IMR-90 (cell line): Measurements from ENCODE around the gene HMG20B. TPM values are rescaled to one million over a fixed set of nuclear protein-coding genes. Genes with fewer than 3 reads are reported as not detected.

Experiments used
- ATAC-seq: fragments of 200-7000 bp; cut with Tn5 transposase; 2 replicates; pipeline ENCODE4 v1.9.1; 2020; ENCODE audit warnings: low read depth, mild to moderate bottlenecking, moderate library complexity
- BruUV-seq: library from RNA; stranded (reverse); fragments of 400-500 nt; replicated peaks from 2 replicates; lab custom pipeline; 2021; lab: Mats Ljungman, UMichigan
- CTCF ChIA-PET: fragments of 300-600 bp; formaldehyde crosslinking; extraction: SDS; loops from one replicate; lab custom pipeline; 2021; ENCODE audit warnings: antibody characterized with exemption; lab: Yijun Ruan, JAX
- POLR2A ChIA-PET: fragments of 300-600 bp; sonication (Branson Sonifier 250); formaldehyde crosslinking; loops from one replicate; lab custom pipeline; 2022; ENCODE audit warnings: antibody characterized with exemption; ENCODE audit not compliant: unreplicated experiment; lab: Charles Lee
- DNase-seq: peaks from one replicate; pipeline ENCODE4 v3.0.0; 2013
- H2AFZ ChIP-seq: replicated peaks from 2 replicates; pipeline ENCODE3; 2013; ENCODE audit warnings: low read length, mild to moderate bottlenecking; ENCODE audit not compliant: poor library complexity
- H2AK5ac ChIP-seq: 2 replicates; pipeline ENCODE4 v1.6.1; 2013; ENCODE audit warnings: low read depth, low read length, inconsistent platforms
- H2AK9ac ChIP-seq: replicated peaks from 2 replicates; pipeline ENCODE3; 2013; ENCODE audit warnings: mild to moderate bottlenecking, low read depth, low read length, moderate library complexity; ENCODE audit not compliant: poor library complexity
- H2BK120ac ChIP-seq: 2 replicates; pipeline ENCODE4 v1.6.1; 2013; ENCODE audit warnings: low read depth, low read length, inconsistent platforms
- H2BK15ac ChIP-seq: 3 replicates; pipeline ENCODE4 v1.6.1; 2013; ENCODE audit warnings: low read depth, low read length, inconsistent platforms
- H2BK20ac ChIP-seq: 2 replicates; pipeline ENCODE4 v1.6.1; 2013; ENCODE audit warnings: low read depth, mild to moderate bottlenecking, inconsistent platforms, low read length, moderate library complexity
- H2BK5ac ChIP-seq: 2 replicates; pipeline ENCODE4 v1.6.1; 2013; ENCODE audit warnings: mild to moderate bottlenecking, low read depth, low read length, inconsistent platforms; ENCODE audit not compliant: poor library complexity, severe bottlenecking
- H3K14ac ChIP-seq: replicated peaks from 2 replicates; pipeline ENCODE4 v1.6.1; 2013; ENCODE audit warnings: low read depth, low read length, inconsistent platforms
- H3K18ac ChIP-seq: 2 replicates; pipeline ENCODE4 v1.6.1; 2013; ENCODE audit warnings: low read depth, low read length, control low read depth
- H3K23ac ChIP-seq: 2 replicates; pipeline ENCODE4 v1.6.1; 2013; ENCODE audit warnings: low read depth, low read length, inconsistent platforms
- H3K27ac ChIP-seq: 2 replicates; pipeline ENCODE4 v1.5.1; 2013; ENCODE audit warnings: mild to moderate bottlenecking, control low read depth, low read length; ENCODE audit not compliant: insufficient read depth
- H3K27me3 ChIP-seq: 2 replicates; pipeline ENCODE4 v1.6.1; 2013; ENCODE audit warnings: low read length; ENCODE audit not compliant: control insufficient read depth, insufficient read depth
- H3K36me3 ChIP-seq: 2 replicates; pipeline ENCODE4 v1.6.1; 2013; ENCODE audit warnings: low read length, mixed read lengths; ENCODE audit not compliant: control insufficient read depth, insufficient read depth
- H3K4ac ChIP-seq: 2 replicates; pipeline ENCODE4 v1.6.1; 2013; ENCODE audit warnings: low read depth, low read length, inconsistent platforms
- H3K4me1 ChIP-seq: 2 replicates; pipeline ENCODE4 v1.6.1; 2013; ENCODE audit warnings: low read length, mixed read lengths; ENCODE audit not compliant: control insufficient read depth, insufficient read depth
- H3K4me2 ChIP-seq: 2 replicates; pipeline ENCODE4 v1.6.1; 2013; ENCODE audit warnings: low read depth, mild to moderate bottlenecking, control low read depth, low read length, moderate library complexity
- H3K4me3 ChIP-seq: 2 replicates; pipeline ENCODE4 v1.5.1; 2013; ENCODE audit warnings: low read depth, mild to moderate bottlenecking, control low read depth, low read length, moderate library complexity; ENCODE audit not compliant: insufficient read depth
- H3K56ac ChIP-seq: 2 replicates; pipeline ENCODE4 v1.6.1; 2013; ENCODE audit warnings: low read length, inconsistent platforms; ENCODE audit not compliant: insufficient read depth; ENCODE audit errors: extremely low read depth
- H3K79me1 ChIP-seq, 2 experiments: 2 replicates each; pipeline ENCODE4 v1.6.1; 2013; ENCODE audit warnings: low read length in 2 of 2, inconsistent platforms in 1 of 2, low read depth in 1 of 2
- H3K9ac ChIP-seq: 2 replicates; pipeline ENCODE4 v1.6.1; 2013; ENCODE audit warnings: low read depth, low read length, control low read depth
- H3K9me1 ChIP-seq: 2 replicates; pipeline ENCODE4 v1.6.1; 2013; ENCODE audit warnings: low read length, inconsistent platforms; ENCODE audit not compliant: insufficient read depth
- H3K9me3 ChIP-seq: 2 replicates; pipeline ENCODE4 v1.6.1; 2013; ENCODE audit warnings: low read length; ENCODE audit not compliant: control insufficient read depth, insufficient read depth
- H4K20me1 ChIP-seq: 2 replicates; pipeline ENCODE4 v1.6.1; 2013; ENCODE audit warnings: low read length, inconsistent platforms; ENCODE audit not compliant: insufficient read depth
- H4K5ac ChIP-seq: 2 replicates; pipeline ENCODE4 v1.6.1; 2013; ENCODE audit warnings: mild to moderate bottlenecking, low read depth, low read length, control low read depth
- H4K8ac ChIP-seq, 2 experiments: 2 replicates each; pipeline ENCODE4 v1.6.1; 2013; ENCODE audit warnings: low read depth in 2 of 2, low read length in 2 of 2, control low read depth in 1 of 2, inconsistent platforms in 1 of 2
- H4K91ac ChIP-seq: 2 replicates; pipeline ENCODE4 v1.6.1; 2013; ENCODE audit warnings: low read depth, low read length, inconsistent platforms; ENCODE audit not compliant: insufficient read depth
- MAZ ChIP-seq: IDR thresholded peaks from 2 replicates; pipeline ENCODE4 v1.6.1; 2012; ENCODE audit warnings: low read depth, mild to moderate bottlenecking, low read length, improper control_type of control experiment, moderate library complexity, borderline replicate concordance
- RAD21 ChIP-seq: IDR thresholded peaks from 2 replicates; pipeline ENCODE4 v1.6.1; 2012; ENCODE audit warnings: low read length, improper control_type of control experiment
- SMC3 ChIP-seq: fragments of 150-350 bp; IDR thresholded peaks from 2 replicates; pipeline ENCODE4 v1.6.1; 2016; ENCODE audit warnings: low read depth, mild to moderate bottlenecking, antibody characterized with exemption, low read length, moderate library complexity
- WGBS, 2 experiments: methylation state at CpG; one replicate each; pipeline versions ENCODE4 v1.1.5 to v1.1.7; 2013; ENCODE audit warnings: missing lambda C conversion rate in 2 of 2; ENCODE audit not compliant: insufficient read length in 1 of 2; ENCODE audit errors: extremely low coverage in 2 of 2; 5-methylcytosine and 5-hydroxymethylcytosine counted together
- dilution Hi-C: fragments of 300-500 bp; cut with HindIII; formaldehyde crosslinking; loops from one replicate; pipeline ENCODE4 v1.14.3; 2018; ENCODE audit warnings: low sequenced_read_pairs; ENCODE audit not compliant: unreplicated experiment
- in situ Hi-C: fragments of 300-500 bp; cut with MboI; formaldehyde crosslinking; loops from 3 replicates; pipeline ENCODE4 v1.14.3; 2019; ENCODE audit warnings: low sequenced_read_pairs, inconsistent platforms, mixed read lengths
- intact Hi-C: fragments of 100-400 bp; cut with micrococcal nuclease; formaldehyde crosslinking; loops from 2 replicates; pipeline ENCODE4 v1.10.0; 2022
- polyA plus RNA-seq, 3 experiments: library from polyadenylated mRNA; depleted of rRNA; stranded (reverse); fragments of >200 nt; gene quantifications; 2 replicates each; pipeline ENCODE4 v1.2.3, GENCODE V29; 2012; ENCODE audit warnings: low replicate concordance in 1 of 3
- total RNA-seq: library from RNA; depleted of rRNA; stranded (reverse); fragments of >200 nt; gene quantifications from 2 replicates; pipeline ENCODE4 v1.2.3, GENCODE V29; 2012
- TF ChIP-seq, protein P1 (sequence below): fragments of 150-350 bp; IDR thresholded peaks from 2 replicates; pipeline ENCODE4 v1.6.1; 2016; ENCODE audit warnings: low read depth, mild to moderate bottlenecking, low read length, moderate library complexity, borderline replicate concordance

The HMG20B gene
- total and polyA plus RNA-seq, 2 of the 4 experiments (the other 2 are of a cell fraction), result 57.5 to 63.8 TPM

GRCh38 chr19:3524078-3524842, 48.5 kb upstream of the HMG20B start:
- DNase-seq (no peak), ATAC-seq (no peak)
- H4K91ac ChIP-seq, result no peak overlapping the region
- no peak overlapping the region for H3K9ac ChIP-seq
- H4K5ac ChIP-seq, result no peak overlapping the region
- CTCF ChIA-PET, result no interaction called here
- no peaks in the 10 kb centered on the region for H3K9me3 ChIP-seq
- H3K18ac ChIP-seq, result no peak overlapping the region
- H3K4me2 ChIP-seq, result no peak overlapping the region
- H3K56ac ChIP-seq, result no peak overlapping the region
- H3K23ac ChIP-seq, result no peak overlapping the region
- H3K14ac ChIP-seq, result no peak overlapping the region
- POLR2A ChIA-PET, result no interaction called here
- no peak overlapping the region for H3K27ac ChIP-seq
- H2AK5ac ChIP-seq, result no peak overlapping the region
- H2BK120ac ChIP-seq, result no peak overlapping the region
- H3K9me1 ChIP-seq, result peaks cover 12% of the 10 kb centered on the region; the same call in 1 of the 2 replicates
- no peak overlapping the region for H3K4me3 ChIP-seq
- intact Hi-C loops, result no loop called here
- H2AK9ac ChIP-seq, result no peak overlapping the region
- H2BK20ac ChIP-seq, result no peak overlapping the region
- no peak overlapping the region for H2AFZ ChIP-seq
- H3K27me3 ChIP-seq, result no peaks in the 10 kb centered on the region
- dilution Hi-C loops, result no loop called here
- H4K8ac ChIP-seq, result no peak overlapping the region
- no peak for TF ChIP-seq SMC3
- TF ChIP-seq, protein P1, sequence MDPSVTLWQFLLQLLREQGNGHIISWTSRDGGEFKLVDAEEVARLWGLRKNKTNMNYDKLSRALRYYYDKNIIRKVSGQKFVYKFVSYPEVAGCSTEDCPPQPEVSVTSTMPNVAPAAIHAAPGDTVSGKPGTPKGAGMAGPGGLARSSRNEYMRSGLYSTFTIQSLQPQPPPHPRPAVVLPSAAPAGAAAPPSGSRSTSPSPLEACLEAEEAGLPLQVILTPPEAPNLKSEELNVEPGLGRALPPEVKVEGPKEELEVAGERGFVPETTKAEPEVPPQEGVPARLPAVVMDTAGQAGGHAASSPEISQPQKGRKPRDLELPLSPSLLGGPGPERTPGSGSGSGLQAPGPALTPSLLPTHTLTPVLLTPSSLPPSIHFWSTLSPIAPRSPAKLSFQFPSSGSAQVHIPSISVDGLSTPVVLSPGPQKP, result no peak
- no peak for TF ChIP-seq MAZ
- no peak for TF ChIP-seq RAD21
- BruUV-seq, result no TSS peak
- no peak overlapping the region for H3K4ac ChIP-seq
- 90% methylated on average over 10 of the region's 33 CpGs; no CpG with 5 or more reads in 1 of the 2 experiments for WGBS, 2 experiments
- in situ Hi-C loops, result no loop called here
- peaks cover 64% of the 10 kb centered on the region for H4K20me1 ChIP-seq
- peaks cover 25 to 74% of the 10 kb centered on the region in 2 experiments for H3K79me1 ChIP-seq
- H3K36me3 ChIP-seq, result peaks cover 53% of the 10 kb centered on the region
- H2BK5ac ChIP-seq, result no peak overlapping the region
- H3K4me1 ChIP-seq, result no peaks in the 10 kb centered on the region
- no peak overlapping the region for H2BK15ac ChIP-seq
